ENCODE measurements around the gene PRDM16. TPM values are rescaled to one million over a fixed set of nuclear protein-coding genes. Genes with fewer than 3 reads are reported as not detected.
A peak's percentile ranks its signal among the peaks of the same experiment; 100 is the strongest.

Gene PRDM16
- total RNA-seq, 1 experiment from 2014 or later = 0.17 TPM

- Mint-ChIP-seq H3K36me3 (ENCODE audit: insufficient read depth in 1 of 3, low read depth in 3 of 3) (no peaks in the 10 kb centered on the region), H3K27me3 (ENCODE audit: low read depth) (peaks cover 63% of the 10 kb centered on the region), H3K9me3 (no peaks in the 10 kb centered on the region; a peak in 1 of 5 replicates), H3K4me3 (peak overlapping the region; percentile 62 to 84), H3K27ac (no peak overlapping the region), H3K4me1 (peaks cover 23 to 38% of the 10 kb centered on the region in 2 experiments)
- no peak overlapping the region for H2BK20ac ChIP-seq (ENCODE audit: low read depth, low read length, poor library complexity, severe bottlenecking)
- H3K23ac ChIP-seq (ENCODE audit: insufficient read length, low read depth, low read length) = no peak overlapping the region
- no peaks in the 10 kb centered on the region for H3K9me3 ChIP-seq (ENCODE audit: control insufficient read depth, low read depth, low read length)
- peak overlapping the region; percentile 72 for H3K4me2 ChIP-seq (ENCODE audit: insufficient read depth, insufficient read length, low read length)
- peaks cover 7% of the 10 kb centered on the region for H3K23me2 ChIP-seq (ENCODE audit: insufficient read length, low read depth, low read length, poor library complexity, severe bottlenecking)
- peak; percentile 72 for DNase-seq
- H3K27me3 ChIP-seq (ENCODE audit: insufficient read depth, low read length) = peaks cover 21% of the 10 kb centered on the region; the same call in 1 of the 2 replicates
- no peak overlapping the region for H2AK5ac ChIP-seq (ENCODE audit: insufficient read length, low read length)
- H3K18ac ChIP-seq (ENCODE audit: insufficient read length, low read depth, low read length) = no peak overlapping the region
- TF ChIP-seq, protein P1, sequence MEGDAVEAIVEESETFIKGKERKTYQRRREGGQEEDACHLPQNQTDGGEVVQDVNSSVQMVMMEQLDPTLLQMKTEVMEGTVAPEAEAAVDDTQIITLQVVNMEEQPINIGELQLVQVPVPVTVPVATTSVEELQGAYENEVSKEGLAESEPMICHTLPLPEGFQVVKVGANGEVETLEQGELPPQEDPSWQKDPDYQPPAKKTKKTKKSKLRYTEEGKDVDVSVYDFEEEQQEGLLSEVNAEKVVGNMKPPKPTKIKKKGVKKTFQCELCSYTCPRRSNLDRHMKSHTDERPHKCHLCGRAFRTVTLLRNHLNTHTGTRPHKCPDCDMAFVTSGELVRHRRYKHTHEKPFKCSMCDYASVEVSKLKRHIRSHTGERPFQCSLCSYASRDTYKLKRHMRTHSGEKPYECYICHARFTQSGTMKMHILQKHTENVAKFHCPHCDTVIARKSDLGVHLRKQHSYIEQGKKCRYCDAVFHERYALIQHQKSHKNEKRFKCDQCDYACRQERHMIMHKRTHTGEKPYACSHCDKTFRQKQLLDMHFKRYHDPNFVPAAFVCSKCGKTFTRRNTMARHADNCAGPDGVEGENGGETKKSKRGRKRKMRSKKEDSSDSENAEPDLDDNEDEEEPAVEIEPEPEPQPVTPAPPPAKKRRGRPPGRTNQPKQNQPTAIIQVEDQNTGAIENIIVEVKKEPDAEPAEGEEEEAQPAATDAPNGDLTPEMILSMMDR (conservative IDR thresholded peaks at IDR 0.05) = no peak
- WGBS (ENCODE audit: extremely low coverage, insufficient read length, low lambda C conversion rate) = no CpG with 5 or more reads among the region's 63 CpGs
- H4K91ac ChIP-seq (ENCODE audit: insufficient read length, low read depth, low read length) = no peak overlapping the region
- H2BK12ac ChIP-seq (ENCODE audit: insufficient read length, low read depth, low read length) = no peak overlapping the region
- H4K20me1 ChIP-seq (ENCODE audit: control insufficient read depth, insufficient read depth, insufficient read length) = no peaks in the 10 kb centered on the region
- H2BK120ac ChIP-seq (ENCODE audit: low read depth, low read length, poor library complexity, severe bottlenecking) = no peak overlapping the region
- H2BK5ac ChIP-seq (ENCODE audit: insufficient read length, low read length) = no peak overlapping the region
- H2BK15ac ChIP-seq (ENCODE audit: low read depth, low read length) = no peak overlapping the region
- no peaks in the 10 kb centered on the region for H3K79me1 ChIP-seq (ENCODE audit: insufficient read depth, low read depth, low read length, poor library complexity, severe bottlenecking)
- H3T11ph ChIP-seq (ENCODE audit: low read length) = no peak overlapping the region
- H4K8ac ChIP-seq (replicated peaks; ENCODE audit: insufficient read length, low read depth, low read length) = no peak overlapping the region
- H3K4ac ChIP-seq (ENCODE audit: low read depth, low read length) = no peak overlapping the region
- H3K14ac ChIP-seq (ENCODE audit: insufficient read depth, low read length) = peak overlapping the region; percentile 59; the same call in 1 of the 2 replicates
- peak overlapping the region; percentile 29 for H3K9ac ChIP-seq (ENCODE audit: extremely low read depth, insufficient read length, low read length)
- H3K56ac ChIP-seq (ENCODE audit: insufficient read length, low read depth, low read length) = no peak overlapping the region
- no peaks in the 10 kb centered on the region for H3K4me1 ChIP-seq (ENCODE audit: insufficient read depth, low read length)
- H3K79me2 ChIP-seq (ENCODE audit: insufficient read depth, low read length) = no peaks in the 10 kb centered on the region
- no peak overlapping the region for H2AFZ ChIP-seq (ENCODE audit: low read length)
- no peak overlapping the region for H4K5ac ChIP-seq (ENCODE audit: insufficient read length, low read depth, low read length)
- no peak overlapping the region for H3K27ac ChIP-seq (ENCODE audit: insufficient read length, low read depth, low read length)
Observed at GRCh38 chr1:3393024-3393986, 324.3 kb downstream of the PRDM16 start.

All from H9 (cell line).